OCI-LY7 (cell line): ENCODE data around the gene RBBP4. TPM values are rescaled to one million over a fixed set of nuclear protein-coding genes. Genes with fewer than 3 reads are reported as not detected.

Source experiments
- BruUV-seq: library from RNA; stranded (reverse); fragments of 400-500 nt; replicated peaks from 2 replicates; lab custom pipeline; 2021; lab: Mats Ljungman, UMichigan
- CTCF ChIA-PET: fragments of 300-600 bp; sonication (Branson Sonifier 250); formaldehyde crosslinking; loops from one replicate; lab custom pipeline; 2022; ENCODE audit warnings: antibody characterized with exemption; ENCODE audit not compliant: unreplicated experiment; lab: Charles Lee
- POLR2A ChIA-PET: fragments of 300-600 bp; sonication (Branson Sonifier 250); formaldehyde crosslinking; loops from one replicate; lab custom pipeline; 2022; ENCODE audit warnings: antibody characterized with exemption; lab: Charles Lee
- DNase-seq: peaks from one replicate; pipeline ENCODE4 v3.0.0-alpha.2; 2015; ENCODE audit warnings: low spot score
- H2AFZ ChIP-seq: fragments of 200-600 bp; sonication (generic), shearing (Covaris generic); 2 replicates; pipeline ENCODE4 v1.6.1; 2014; ENCODE audit warnings: mild to moderate bottlenecking, antibody characterized with exemption, low read length, moderate library complexity
- H3K27ac ChIP-seq: fragments of 200-600 bp; sonication (generic); 2 replicates; pipeline ENCODE4 v1.5.1; 2014; ENCODE audit warnings: mixed run types, low read depth, mild to moderate bottlenecking, moderate library complexity, low read length, inconsistent platforms; ENCODE audit not compliant: poor library complexity, severe bottlenecking
- H3K36me3 ChIP-seq: fragments of 200-600 bp; sonication (generic); 2 replicates; pipeline ENCODE4 v1.6.1; 2014; ENCODE audit warnings: mild to moderate bottlenecking, antibody characterized with exemption, low read length, moderate library complexity, mixed read lengths; ENCODE audit not compliant: insufficient read depth
- H3K4me1 ChIP-seq: fragments of 200-600 bp; sonication (generic); 2 replicates; pipeline ENCODE4 v1.5.1; 2014; ENCODE audit warnings: mild to moderate bottlenecking, low read length; ENCODE audit not compliant: insufficient read depth, poor library complexity, severe bottlenecking
- H3K4me2 ChIP-seq: fragments of 200-600 bp; sonication (generic); 2 replicates; pipeline ENCODE4 v1.6.1; 2014; ENCODE audit warnings: mild to moderate bottlenecking, low read length
- H3K4me3 ChIP-seq: fragments of 200-600 bp; sonication (generic); 2 replicates; pipeline ENCODE4 v1.5.1; 2014; ENCODE audit warnings: mild to moderate bottlenecking, low read depth, low read length; ENCODE audit not compliant: poor library complexity, severe bottlenecking
- H3K79me2 ChIP-seq: fragments of 200-600 bp; sonication (generic); 2 replicates; pipeline ENCODE4 v1.6.1; 2016; ENCODE audit warnings: low read depth, mild to moderate bottlenecking, low read length, moderate library complexity, mixed read lengths; ENCODE audit not compliant: insufficient read depth
- H3K9me2 ChIP-seq: fragments of 200-600 bp; sonication (generic); 2 replicates; pipeline ENCODE4 v1.6.1; 2016; ENCODE audit warnings: mild to moderate bottlenecking, low read length, mixed read lengths; ENCODE audit not compliant: insufficient read depth
- H3K9me3 ChIP-seq: fragments of 200-600 bp; sonication (generic); 2 replicates; pipeline ENCODE4 v1.6.1; 2014; ENCODE audit warnings: mild to moderate bottlenecking, mixed run types, low read length, mixed read lengths
- H4K20me1 ChIP-seq: fragments of 200-600 bp; sonication (generic); 2 replicates; pipeline ENCODE4 v1.6.1; 2014; ENCODE audit warnings: mild to moderate bottlenecking, antibody characterized with exemption, low read length, moderate library complexity, mixed read lengths; ENCODE audit not compliant: insufficient read depth
- CTCF ChIP-seq: fragments of 200-600 bp; sonication (generic); conservative IDR thresholded peaks from 2 replicates; pipeline ENCODE4 v1.5.1; 2014; ENCODE audit warnings: mild to moderate bottlenecking, antibody characterized with exemption, low read length, moderate library complexity, mixed read lengths
- EZH2phosphoT487 ChIP-seq: fragments of 200-600 bp; sonication (generic); IDR thresholded peaks from 2 replicates; pipeline ENCODE4 v1.6.1; 2018; ENCODE audit warnings: low read depth, borderline replicate concordance, mild to moderate bottlenecking, mixed run types, antibody characterized with exemption, low read length, moderate library complexity, mixed read lengths
- intact Hi-C: fragments of 100-400 bp; cut with micrococcal nuclease; formaldehyde crosslinking; loops from one replicate; pipeline ENCODE4 v1.10.0; 2022; ENCODE audit not compliant: unreplicated experiment
- total RNA-seq, 2 experiments: library from RNA; depleted of rRNA in 1 of 2; stranded (reverse); fragments of >200 nt in 1 of 2; shearing (Covaris generic) in 1 of 2; gene quantifications; 2 replicates each; pipeline ENCODE4 v1.2.3, GENCODE V29; 2014 to 2022

Gene RBBP4
- total RNA-seq, 2 experiments from 2014 or later: 353 to 597 TPM

GRCh38 chr1:32693455-32694174 is 42.6 kb downstream of the RBBP4 start:
- POLR2A ChIA-PET: interaction anchor here (1.2 kb wide), 1 partner anchor 225 kb away, joined by 3 read pairs; no protein-coding TSS in a partner anchor
- H3K79me2 ChIP-seq: no peaks in the 10 kb centered on the region
- H3K9me2 ChIP-seq: no peaks in the 10 kb centered on the region
- H4K20me1 ChIP-seq: no peaks in the 10 kb centered on the region
- CTCF ChIA-PET: no interaction called here
- no peak overlapping the region for H3K4me3 ChIP-seq
- no peak overlapping the region for H2AFZ ChIP-seq
- intact Hi-C loops: no loop called here
- H3K27ac ChIP-seq: no peak overlapping the region
- H3K36me3 ChIP-seq: no peaks in the 10 kb centered on the region
- H3K4me2 ChIP-seq: no peak overlapping the region
- no peaks in the 10 kb centered on the region for H3K9me3 ChIP-seq
- TF ChIP-seq EZH2phosphoT487: no peak
- no peak for TF ChIP-seq CTCF
- no TSS peak for BruUV-seq
- DNase-seq: no peak
- no peaks in the 10 kb centered on the region for H3K4me1 ChIP-seq

DNA sequence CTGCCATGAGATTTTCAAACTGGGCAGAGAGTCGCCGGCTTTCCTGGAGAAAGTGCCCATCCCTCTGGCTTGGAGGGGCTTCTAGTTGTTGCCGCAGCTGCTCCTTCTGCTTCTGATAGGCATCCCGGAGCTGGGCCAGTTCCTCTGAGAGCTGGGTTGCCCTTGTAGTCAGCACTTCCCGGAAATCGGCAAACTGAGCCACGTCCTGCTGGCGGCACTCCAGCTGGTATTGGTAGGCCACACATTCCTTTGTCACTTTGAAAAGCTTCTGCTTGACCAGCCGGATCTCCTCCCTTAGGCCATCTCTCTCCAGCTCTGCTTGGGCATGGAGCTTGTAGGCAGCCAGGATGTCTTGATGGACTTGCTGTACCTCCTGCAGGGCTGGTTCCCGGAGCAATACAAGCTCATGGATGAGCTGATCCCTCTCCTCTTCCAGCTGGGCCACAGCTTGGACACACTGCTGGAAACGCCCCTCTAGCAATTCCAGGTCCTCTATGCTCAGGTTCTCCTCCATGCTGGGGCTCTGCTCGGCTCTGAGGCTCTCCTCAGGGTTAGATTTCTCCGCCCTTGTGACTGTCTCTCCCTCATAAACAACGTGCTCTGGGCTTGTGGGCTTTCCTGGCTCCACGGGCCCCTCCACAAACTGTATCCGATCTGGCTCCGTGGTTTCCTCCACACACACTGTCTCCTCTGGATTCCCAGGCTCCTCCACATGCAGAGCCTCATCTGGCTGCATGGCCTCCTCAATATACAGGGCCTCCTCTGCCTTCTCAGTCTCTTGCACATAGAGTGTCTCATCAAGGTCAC is 44.3 kb downstream of the RBBP4 start:
- no peak overlapping the region for H3K27ac ChIP-seq
- no peaks in the 10 kb centered on the region for H3K36me3 ChIP-seq
- no peaks in the 10 kb centered on the region for H3K79me2 ChIP-seq
- BruUV-seq: no TSS peak
- intact Hi-C loops: loop anchor here (5.0 kb wide), 1 partner anchor 173 kb away; no protein-coding TSS in a partner anchor
- no peak for DNase-seq
- TF ChIP-seq EZH2phosphoT487 (no peak), CTCF (no peak)
- H3K9me2 ChIP-seq: no peaks in the 10 kb centered on the region
- ChIA-PET CTCF (no interaction called here), POLR2A (interaction anchor here (0.5 to 0.6 kb wide), 2 partner anchors 35 to 118 kb away, joined by 3 to 5 read pairs; no protein-coding TSS in a partner anchor)
- no peak overlapping the region for H2AFZ ChIP-seq
- no peaks in the 10 kb centered on the region for H3K9me3 ChIP-seq
- no peak overlapping the region for H3K4me2 ChIP-seq
- no peaks in the 10 kb centered on the region for H3K4me1 ChIP-seq
- no peaks in the 10 kb centered on the region for H4K20me1 ChIP-seq
- no peak overlapping the region for H3K4me3 ChIP-seq
